Measurements from ENCODE around the gene PACRG.

DNA sequence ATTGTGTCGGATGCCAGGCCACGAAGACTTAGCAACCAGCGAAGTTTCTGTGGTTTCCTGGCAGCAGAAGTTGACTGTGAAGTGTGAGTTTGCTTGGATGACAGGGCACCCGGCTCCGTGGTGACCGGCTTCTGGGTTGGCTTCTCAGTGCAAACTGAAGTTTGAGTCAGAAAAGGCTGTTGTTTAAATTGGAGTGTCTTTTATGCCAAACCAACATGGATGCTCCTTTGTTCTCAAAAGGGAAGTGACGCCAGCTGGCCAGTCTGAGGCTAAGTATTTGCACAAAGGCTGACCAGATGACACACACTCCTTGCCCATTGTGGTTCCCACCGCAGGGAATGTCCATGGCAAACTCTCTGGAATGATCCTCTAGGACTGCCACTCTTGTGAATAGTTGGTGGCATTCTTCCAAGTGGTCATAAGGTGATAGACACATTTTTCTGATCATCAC, 521.9 kb downstream of the PACRG start:
- TF ChIP-seq POLR2AphosphoS5 (IDR thresholded peaks at IDR 0.05; ENCODE audit: low read depth, low read length) (no peak), TAF1 (IDR thresholded peaks at IDR 0.05; ENCODE audit: borderline replicate concordance, low read depth, low read length) (no peak), POLR2A (IDR thresholded peaks at IDR 0.05; ENCODE audit: low read depth, low read length) (no peak)

Data from GM12892 (cell line).